Tibial nerve (tissue), 3 donors: Measurements from ENCODE around the gene EPHA6.

Experiments
- CTCF ChIP-seq, 5 experiments: fragments of 200-600 bp in 3 of 5; fragments of 450-650 bp in 2 of 5; sonication (generic) in 3 of 5; IDR thresholded peaks; one replicate each; pipeline ENCODE4 v1.5.1; 2016 to 2019; ENCODE audit warnings: antibody characterized with exemption in 5 of 5, mild to moderate bottlenecking in 3 of 5, moderate library complexity in 2 of 5
- POLR2A ChIP-seq, 2 donors: fragments of 450-650 bp; IDR thresholded peaks; one replicate each; pipeline ENCODE4 v1.6.1; 2017; ENCODE audit warnings: antibody characterized with exemption in 2 of 2, mild to moderate bottlenecking in 2 of 2, moderate library complexity in 2 of 2

GRCh38 chr3:97347780-97348179 lies 533.4 kb downstream of the EPHA6 start:
- TF ChIP-seq CTCF (IDR thresholded peaks at IDR 0.05) (no peak), POLR2A (IDR thresholded peaks at IDR 0.05) (no peak)
